Endothelial cell of umbilical vein (primary cell): ENCODE measurements around the gene RAMP3. TPM values are rescaled to one million over a fixed set of nuclear protein-coding genes. Genes with fewer than 3 reads are reported as not detected.

Source experiments
- BruUV-seq: library from RNA; stranded (reverse); fragments of 400-500 nt; replicated peaks from 2 replicates; lab custom pipeline; 2021; lab: Mats Ljungman, UMichigan
- CTCF ChIA-PET: fragments of 300-600, 350-600 bp; sonication (Branson Sonifier 250); formaldehyde crosslinking; loops from one replicate; lab custom pipeline; 2021; ENCODE audit warnings: antibody characterized with exemption, inconsistent platforms; lab: Charles Lee
- POLR2A ChIA-PET: fragments of 300-600, 350-600 bp; sonication (Branson Sonifier 250); formaldehyde crosslinking; loops from one replicate; lab custom pipeline; 2021; ENCODE audit warnings: antibody characterized with exemption, inconsistent platforms; lab: Charles Lee
- DNase-seq: peaks from one replicate; pipeline ENCODE4 v3.0.0-alpha.2; 2011; ENCODE audit warnings: low read depth, low spot score
- FAIRE-seq: peaks from 2 replicates; lab custom pipeline; 2011; peaks lifted over from hg19 to GRCh38; lab: Jason Lieb, UNC
- H2AFZ ChIP-seq: 2 replicates; pipeline ENCODE4 v1.6.0; 2012; ENCODE audit warnings: low read depth, low read length, control low read depth, inconsistent platforms
- H3K27ac ChIP-seq: 2 replicates; pipeline ENCODE4 v1.5.1; 2011; ENCODE audit warnings: low read depth, mild to moderate bottlenecking, control low read depth, low read length, moderate library complexity; ENCODE audit not compliant: insufficient read depth
- H3K27me3 ChIP-seq, 2 experiments: 2 replicates each; pipeline versions ENCODE4 v1.6.0 to v1.6.1; 2011; ENCODE audit warnings: low read length in 2 of 2, mixed read lengths in 1 of 2; ENCODE audit not compliant: control insufficient read depth in 2 of 2, insufficient read depth in 2 of 2
- H3K36me3 ChIP-seq, 2 experiments: 2 replicates in 1 of 2; 3 replicates in 1 of 2; pipeline ENCODE4 v1.5.1; 2011; ENCODE audit warnings: low read length in 2 of 2, mild to moderate bottlenecking in 1 of 2, moderate library complexity in 1 of 2; ENCODE audit not compliant: control insufficient read depth in 2 of 2, insufficient read depth in 2 of 2; ENCODE audit errors: extremely low read depth in 1 of 2
- H3K4me1 ChIP-seq: 3 replicates; pipeline ENCODE4 v1.5.1; 2011; ENCODE audit warnings: mild to moderate bottlenecking, low read length; ENCODE audit not compliant: control insufficient read depth, insufficient read depth; ENCODE audit errors: extremely low read depth
- H3K4me2 ChIP-seq: 2 replicates; pipeline ENCODE4 v1.6.1; 2011; ENCODE audit warnings: low read length, control low read depth, mixed read lengths; ENCODE audit not compliant: insufficient read depth
- H3K4me3 ChIP-seq, 3 experiments: fragments of 200-600 bp in 1 of 3; sonication (generic), shearing (Covaris generic) in 1 of 3; replicated peaks in 1 of 3; 2 replicates each; pipeline ENCODE4 v1.5.1; 2011 to 2016; ENCODE audit warnings: control low read depth in 3 of 3, low read length in 3 of 3, mild to moderate bottlenecking in 2 of 3, inconsistent platforms in 1 of 3, low read depth in 1 of 3, moderate library complexity in 1 of 3; ENCODE audit not compliant: insufficient read depth in 1 of 3
- H3K79me2 ChIP-seq: 2 replicates; pipeline ENCODE4 v1.6.0; 2012; ENCODE audit warnings: low read length, inconsistent platforms; ENCODE audit not compliant: control insufficient read depth, insufficient read depth
- H3K9ac ChIP-seq: replicated peaks from 2 replicates; pipeline ENCODE3; 2011; ENCODE audit warnings: low read length, control low read depth; ENCODE audit not compliant: insufficient read depth; ENCODE audit errors: extremely low read depth
- H3K9me1 ChIP-seq: replicated peaks from 3 replicates; pipeline ENCODE4 v1.6.0; 2011; ENCODE audit warnings: mild to moderate bottlenecking, low read length; ENCODE audit not compliant: control insufficient read depth, insufficient read depth; ENCODE audit errors: extremely low read depth
- H3K9me3 ChIP-seq: replicated peaks from 2 replicates; pipeline ENCODE4 v1.5.1; 2012; ENCODE audit warnings: low read length, inconsistent platforms; ENCODE audit not compliant: control insufficient read depth, insufficient read depth
- H4K20me1 ChIP-seq: replicated peaks from 2 replicates; pipeline ENCODE3; 2011; ENCODE audit warnings: mild to moderate bottlenecking, low read length; ENCODE audit not compliant: control insufficient read depth, insufficient read depth; ENCODE audit errors: extremely low read depth
- CTCF ChIP-seq, 2 donors: IDR thresholded peaks; 1 replicate in 1 of 2; 2 replicates in 1 of 2; pipeline ENCODE4 v1.5.1; 2011; ENCODE audit warnings: low read length in 2 of 2, mild to moderate bottlenecking in 2 of 2, moderate library complexity in 2 of 2, control low read depth in 1 of 2, inconsistent platforms in 1 of 2, low read depth in 1 of 2; ENCODE audit not compliant: insufficient read depth in 1 of 2; ENCODE audit errors: extremely low read depth in 1 of 2
- EZH2 ChIP-seq: IDR thresholded peaks from 2 replicates; pipeline ENCODE4 v1.6.1; 2012; ENCODE audit warnings: borderline replicate concordance, low read depth, mild to moderate bottlenecking, moderate library complexity, low read length, inconsistent platforms; ENCODE audit not compliant: severe bottlenecking
- FOS ChIP-seq: IDR thresholded peaks from 2 replicates; pipeline ENCODE4 v1.6.1; 2011; ENCODE audit warnings: mild to moderate bottlenecking, low read length, moderate library complexity, borderline replicate concordance; ENCODE audit not compliant: insufficient read depth
- GATA2 ChIP-seq: IDR thresholded peaks from 2 replicates; pipeline ENCODE4 v1.7.0; 2011; ENCODE audit warnings: low read depth, mild to moderate bottlenecking, moderate library complexity, mixed read lengths, low read length; ENCODE audit not compliant: insufficient read length, insufficient read depth
- JUN ChIP-seq: IDR thresholded peaks from 2 replicates; pipeline ENCODE4 v1.6.1; 2011; ENCODE audit warnings: borderline replicate concordance, low read depth; ENCODE audit not compliant: insufficient read length, insufficient read depth
- MAX ChIP-seq: IDR thresholded peaks from 2 replicates; pipeline ENCODE4 v1.6.1; 2011; ENCODE audit not compliant: insufficient read depth, insufficient read length
- MYC ChIP-seq: IDR thresholded peaks from one replicate; pipeline ENCODE4 v1.6.1; 2011; ENCODE audit warnings: mild to moderate bottlenecking, low read depth, low read length
- POLR2A ChIP-seq: IDR thresholded peaks from 2 replicates; pipeline ENCODE4 v1.6.1; 2012; ENCODE audit warnings: low read depth, mild to moderate bottlenecking, control low read depth, low read length
- POLR2AphosphoS5 ChIP-seq: IDR thresholded peaks from 2 replicates; pipeline ENCODE4 v1.6.1; 2012; ENCODE audit warnings: low read depth, mild to moderate bottlenecking, control low read depth, low read length, moderate library complexity; ENCODE audit not compliant: insufficient read depth
- dilution Hi-C: fragments of 300-500 bp; cut with MboI; formaldehyde crosslinking; loops from one replicate; pipeline ENCODE4 v1.15.0; 2019; ENCODE audit warnings: low sequenced_read_pairs; ENCODE audit not compliant: extremely low pct_ligation_motif_present
- intact Hi-C: fragments of 100-400 bp; cut with micrococcal nuclease; formaldehyde crosslinking; loops from one replicate; pipeline ENCODE4 v1.10.0; 2022
- polyA plus RNA-seq, 4 experiments: library from polyadenylated mRNA; depleted of rRNA in 3 of 4; stranded (reverse) in 3 of 4; unstranded in 1 of 4; fragments of >200 nt; gene quantifications; 2 replicates each; pipeline versions ENCODE4 v1.2.1 to v1.2.3, GENCODE V29; 2011 to 2012; ENCODE audit warnings: missing spikeins in 1 of 4
- total RNA-seq: library from RNA; stranded (reverse); gene quantifications from 2 replicates; pipeline ENCODE4 v1.2.3, GENCODE V29; 2021

The RAMP3 gene
- total and polyA plus RNA-seq, 2 donors (not counting 3 experiments of a cell fraction or from before 2014, with no cell fraction given) = not detected

- H4K20me1 ChIP-seq = no peaks in the 10 kb centered on the region
- H3K9me1 ChIP-seq = no peaks in the 10 kb centered on the region
- H3K27me3 ChIP-seq = peaks cover 0 to 2% of the 10 kb centered on the region in 2 experiments
- no peaks in the 10 kb centered on the region for H3K4me1 ChIP-seq
- POLR2A ChIA-PET = no interaction called here
- no peaks in the 10 kb centered on the region for H3K36me3 ChIP-seq
- no peak overlapping the region for H3K27ac ChIP-seq
- no peaks in the 10 kb centered on the region for H3K79me2 ChIP-seq
- no TSS peak for BruUV-seq
- H3K9ac ChIP-seq = no peak overlapping the region
- FAIRE-seq (no peak), DNase-seq (no peak)
- TF ChIP-seq POLR2A (no peak), CTCF (IDR thresholded peaks at IDR 0.05; ENCODE audit: extremely low read depth in 1 of 2, insufficient read depth in 1 of 2, low read depth in 1 of 2, low read length in 2 of 2) (no peak), JUN (no peak), MAX (no peak), POLR2AphosphoS5 (no peak), FOS (no peak)
- dilution Hi-C loops = no loop called here
- no peak overlapping the region for H3K4me3 ChIP-seq
- intact Hi-C loops = no loop called here
- no peaks in the 10 kb centered on the region for H3K9me3 ChIP-seq
- H3K4me2 ChIP-seq = no peak overlapping the region
- CTCF ChIA-PET = no interaction called here
- no peak overlapping the region for H2AFZ ChIP-seq
Observed at GRCh38 chr7:45198986-45199385, 41.4 kb downstream of the RAMP3 start.

GRCh38 chr7:45199506-45199905, 41.9 kb downstream of the RAMP3 start:
- H4K20me1 ChIP-seq = no peaks in the 10 kb centered on the region
- no peak for DNase-seq
- dilution Hi-C loops = no loop called here

More at GRCh38 chr7:45199506-45199905, 41.9 kb downstream of the RAMP3 start:
- no peak for FAIRE-seq
- Histone ChIP-seq H3K9me1 (no peaks in the 10 kb centered on the region), H3K9ac (no peak overlapping the region), H3K27ac (no peak overlapping the region), H3K4me3 (no peak overlapping the region), H2AFZ (no peak overlapping the region), H3K79me2 (no peaks in the 10 kb centered on the region), H3K36me3 (no peaks in the 10 kb centered on the region), H3K4me1 (no peaks in the 10 kb centered on the region), H3K9me3 (no peaks in the 10 kb centered on the region), H3K4me2 (no peak overlapping the region), H3K27me3 (peaks cover 0 to 2% of the 10 kb centered on the region in 2 experiments)
- intact Hi-C loops = no loop called here
- TF ChIP-seq FOS (no peak), MYC (no peak), EZH2 (no peak), POLR2A (no peak), GATA2 (no peak), MAX (no peak), CTCF (IDR thresholded peaks at IDR 0.05; ENCODE audit: extremely low read depth in 1 of 2, insufficient read depth in 1 of 2, low read depth in 1 of 2, low read length in 2 of 2) (no peak), POLR2AphosphoS5 (no peak), JUN (no peak)
- ChIA-PET CTCF (no interaction called here), POLR2A (no interaction called here)
- no TSS peak for BruUV-seq
